Ishikawa (cell line): Measurements from ENCODE around the gene YAP1.

ENCODE experiments used
- CEBPB ChIP-seq: IDR thresholded peaks from 2 replicates; pipeline ENCODE4 v1.6.1; 2012
- CREB1 ChIP-seq: IDR thresholded peaks from 2 replicates; pipeline ENCODE4 v1.6.1; 2012; ENCODE audit warnings: low read depth
- EGR1 ChIP-seq: IDR thresholded peaks from 2 replicates; pipeline ENCODE4 v1.6.1; 2012
- EP300 ChIP-seq: IDR thresholded peaks from 2 replicates; pipeline ENCODE4 v1.6.1; 2012; ENCODE audit warnings: borderline replicate concordance
- FOXM1 ChIP-seq: IDR thresholded peaks from 2 replicates; pipeline ENCODE4 v1.6.1; 2012; ENCODE audit warnings: low read depth, borderline replicate concordance
- NFIC ChIP-seq: IDR thresholded peaks from 2 replicates; pipeline ENCODE4 v1.6.1; 2012
- RAD21 ChIP-seq: IDR thresholded peaks from 2 replicates; pipeline ENCODE4 v1.6.1; 2012; ENCODE audit warnings: low read depth
- TAF1 ChIP-seq: IDR thresholded peaks from 2 replicates; pipeline ENCODE4 v1.6.1; 2012; ENCODE audit warnings: low read depth, mild to moderate bottlenecking
- TCF12 ChIP-seq: IDR thresholded peaks from 2 replicates; pipeline ENCODE4 v1.6.1; 2012; ENCODE audit warnings: low read depth
- TEAD4 ChIP-seq: IDR thresholded peaks from 2 replicates; pipeline ENCODE4 v1.6.1; 2012
- YY1 ChIP-seq: IDR thresholded peaks from 2 replicates; pipeline ENCODE4 v1.6.1; 2012; ENCODE audit warnings: low read depth
- ZBTB7A ChIP-seq: IDR thresholded peaks from 2 replicates; pipeline ENCODE4 v1.6.1; 2012; ENCODE audit warnings: low read depth
- TF ChIP-seq, protein P1 (sequence below): IDR thresholded peaks from 2 replicates; pipeline ENCODE4 v1.6.1; 2012; ENCODE audit warnings: low read depth, mild to moderate bottlenecking
- TF ChIP-seq, protein P2 (sequence below): IDR thresholded peaks from 2 replicates; pipeline ENCODE4 v1.6.1; 2012
- TF ChIP-seq, protein P3 (sequence below): IDR thresholded peaks from 2 replicates; pipeline ENCODE4 v1.6.1; 2012

The YAP1 gene

DNA sequence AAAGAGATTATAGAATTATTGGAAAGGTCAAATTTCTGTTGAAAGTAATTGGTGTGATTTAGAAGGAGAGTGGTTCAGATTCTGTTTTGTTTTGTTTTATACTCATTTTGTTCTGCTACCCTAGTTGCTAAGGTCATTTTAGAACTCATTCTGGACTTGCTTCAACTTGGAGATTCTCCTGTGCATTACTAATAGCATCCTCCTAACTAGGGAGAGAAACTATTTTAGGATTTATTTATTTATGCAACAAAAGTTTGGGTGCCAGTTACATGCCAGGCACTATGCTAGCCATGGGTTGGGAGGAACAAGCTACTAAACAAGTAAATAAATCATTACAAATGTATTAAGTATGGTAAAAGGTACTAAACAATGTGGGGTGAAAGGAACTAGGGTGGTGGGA is 84.0 kb downstream of the YAP1 start:
- no peak for TF ChIP-seq EP300
- TF ChIP-seq EGR1, result no peak
- no peak for TF ChIP-seq FOXM1
- no peak for TF ChIP-seq CREB1
- TF ChIP-seq ZBTB7A, result no peak
- no peak for TF ChIP-seq TAF1
- TF ChIP-seq TEAD4, result no peak
- no peak for TF ChIP-seq RAD21
- TF ChIP-seq CEBPB, result no peak
- no peak for TF ChIP-seq NFIC
- TF ChIP-seq, protein P1, sequence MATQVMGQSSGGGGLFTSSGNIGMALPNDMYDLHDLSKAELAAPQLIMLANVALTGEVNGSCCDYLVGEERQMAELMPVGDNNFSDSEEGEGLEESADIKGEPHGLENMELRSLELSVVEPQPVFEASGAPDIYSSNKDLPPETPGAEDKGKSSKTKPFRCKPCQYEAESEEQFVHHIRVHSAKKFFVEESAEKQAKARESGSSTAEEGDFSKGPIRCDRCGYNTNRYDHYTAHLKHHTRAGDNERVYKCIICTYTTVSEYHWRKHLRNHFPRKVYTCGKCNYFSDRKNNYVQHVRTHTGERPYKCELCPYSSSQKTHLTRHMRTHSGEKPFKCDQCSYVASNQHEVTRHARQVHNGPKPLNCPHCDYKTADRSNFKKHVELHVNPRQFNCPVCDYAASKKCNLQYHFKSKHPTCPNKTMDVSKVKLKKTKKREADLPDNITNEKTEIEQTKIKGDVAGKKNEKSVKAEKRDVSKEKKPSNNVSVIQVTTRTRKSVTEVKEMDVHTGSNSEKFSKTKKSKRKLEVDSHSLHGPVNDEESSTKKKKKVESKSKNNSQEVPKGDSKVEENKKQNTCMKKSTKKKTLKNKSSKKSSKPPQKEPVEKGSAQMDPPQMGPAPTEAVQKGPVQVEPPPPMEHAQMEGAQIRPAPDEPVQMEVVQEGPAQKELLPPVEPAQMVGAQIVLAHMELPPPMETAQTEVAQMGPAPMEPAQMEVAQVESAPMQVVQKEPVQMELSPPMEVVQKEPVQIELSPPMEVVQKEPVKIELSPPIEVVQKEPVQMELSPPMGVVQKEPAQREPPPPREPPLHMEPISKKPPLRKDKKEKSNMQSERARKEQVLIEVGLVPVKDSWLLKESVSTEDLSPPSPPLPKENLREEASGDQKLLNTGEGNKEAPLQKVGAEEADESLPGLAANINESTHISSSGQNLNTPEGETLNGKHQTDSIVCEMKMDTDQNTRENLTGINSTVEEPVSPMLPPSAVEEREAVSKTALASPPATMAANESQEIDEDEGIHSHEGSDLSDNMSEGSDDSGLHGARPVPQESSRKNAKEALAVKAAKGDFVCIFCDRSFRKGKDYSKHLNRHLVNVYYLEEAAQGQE, result no peak
- TF ChIP-seq YY1, result no peak
- no peak for TF ChIP-seq TCF12
- TF ChIP-seq, protein P2, sequence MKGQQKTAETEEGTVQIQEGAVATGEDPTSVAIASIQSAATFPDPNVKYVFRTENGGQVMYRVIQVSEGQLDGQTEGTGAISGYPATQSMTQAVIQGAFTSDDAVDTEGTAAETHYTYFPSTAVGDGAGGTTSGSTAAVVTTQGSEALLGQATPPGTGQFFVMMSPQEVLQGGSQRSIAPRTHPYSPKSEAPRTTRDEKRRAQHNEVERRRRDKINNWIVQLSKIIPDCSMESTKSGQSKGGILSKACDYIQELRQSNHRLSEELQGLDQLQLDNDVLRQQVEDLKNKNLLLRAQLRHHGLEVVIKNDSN, result no peak
- TF ChIP-seq, protein P3, sequence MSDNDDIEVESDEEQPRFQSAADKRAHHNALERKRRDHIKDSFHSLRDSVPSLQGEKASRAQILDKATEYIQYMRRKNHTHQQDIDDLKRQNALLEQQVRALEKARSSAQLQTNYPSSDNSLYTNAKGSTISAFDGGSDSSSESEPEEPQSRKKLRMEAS, result no peak

DNA sequence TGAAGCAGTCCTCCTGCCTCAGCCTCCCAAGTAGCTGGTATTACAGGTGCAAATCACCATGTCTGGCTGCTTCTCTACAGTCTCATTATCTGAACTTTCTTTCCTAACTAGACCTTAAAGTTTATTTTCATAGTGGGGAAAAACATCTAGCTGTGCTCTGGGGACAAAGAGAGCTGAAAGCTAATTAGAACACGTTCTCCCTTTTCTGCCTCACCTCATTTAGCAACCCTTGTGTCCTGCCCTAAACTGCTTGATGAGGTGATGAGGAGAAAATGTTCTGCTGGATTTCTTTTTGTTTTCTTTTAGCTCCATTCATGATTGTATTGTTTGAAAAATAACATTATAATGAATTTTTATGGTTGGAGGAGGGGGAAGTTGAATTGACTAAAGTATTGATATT is 84.7 kb downstream of the YAP1 start:
- TF ChIP-seq TAF1 (no peak), RAD21 (no peak), CREB1 (no peak), ZBTB7A (no peak), FOXM1 (no peak), EP300 (no peak), CEBPB (no peak)
- TF ChIP-seq, protein P1, result no peak
- TF ChIP-seq, protein P2, result no peak

DNA sequence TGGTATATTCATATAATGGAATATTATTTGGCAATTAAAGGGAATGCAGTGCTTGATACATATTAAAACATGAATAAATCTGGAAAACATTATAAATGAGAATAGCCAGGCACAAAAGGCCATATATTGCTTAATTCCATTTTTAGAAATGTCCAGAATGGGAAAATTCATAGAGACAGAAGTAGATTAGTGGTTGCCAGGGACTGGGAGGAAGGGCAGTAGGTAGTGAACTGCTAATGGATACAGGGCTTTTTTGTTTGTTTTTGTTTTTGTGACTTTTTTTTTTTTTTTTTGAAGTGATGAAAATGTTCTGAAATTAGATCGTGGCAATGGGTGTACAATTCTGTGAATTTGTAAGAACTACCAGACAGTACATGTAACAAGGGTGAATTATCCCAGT is 86.1 kb downstream of the YAP1 start:
- TF ChIP-seq TAF1 (no peak), TEAD4 (no peak), CREB1 (no peak), TCF12 (no peak), ZBTB7A (no peak), CEBPB (no peak), YY1 (no peak), EGR1 (no peak), EP300 (no peak)
- TF ChIP-seq, protein P2, result no peak
- TF ChIP-seq, protein P3, result no peak
- TF ChIP-seq, protein P1, result no peak

DNA sequence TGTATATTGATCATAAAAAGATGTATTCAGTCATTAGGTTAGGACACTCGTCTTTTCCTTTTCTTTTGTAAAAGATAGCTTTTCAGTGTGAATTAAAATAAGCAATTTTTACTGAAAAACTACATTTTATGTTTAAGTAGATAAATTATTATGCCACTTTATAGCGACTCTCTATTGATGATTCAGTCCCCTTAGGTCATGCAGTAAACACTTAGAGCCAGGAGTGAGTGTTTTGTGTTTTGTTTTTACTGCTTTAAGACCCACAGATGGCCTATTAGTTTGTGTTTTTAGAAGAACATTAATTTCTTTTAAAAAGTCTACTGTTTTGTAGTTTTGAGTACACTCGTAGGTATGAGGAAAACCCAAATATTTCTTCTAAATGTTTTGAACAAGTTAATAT is 86.6 kb downstream of the YAP1 start:
- TF ChIP-seq NFIC, result no peak
- TF ChIP-seq, protein P1, result no peak
- no peak for TF ChIP-seq EGR1
- TF ChIP-seq TCF12, result no peak
- TF ChIP-seq ZBTB7A, result no peak
- TF ChIP-seq TEAD4, result no peak
